Measurements from ENCODE around the gene FBXW7.

GRCh38 chr4:152290366-152290921 is 245.4 kb downstream of the FBXW7 start:
- TF ChIP-seq POLR2AphosphoS5 (IDR thresholded peaks at IDR 0.05; ENCODE audit: low read depth, low read length) (no peak), TAF1 (IDR thresholded peaks at IDR 0.05; ENCODE audit: borderline replicate concordance, insufficient read depth, low read length) (no peak), SIN3A (IDR thresholded peaks at IDR 0.05; ENCODE audit: borderline replicate concordance, insufficient read depth, low read length) (no peak)
- TF ChIP-seq, protein P1, sequence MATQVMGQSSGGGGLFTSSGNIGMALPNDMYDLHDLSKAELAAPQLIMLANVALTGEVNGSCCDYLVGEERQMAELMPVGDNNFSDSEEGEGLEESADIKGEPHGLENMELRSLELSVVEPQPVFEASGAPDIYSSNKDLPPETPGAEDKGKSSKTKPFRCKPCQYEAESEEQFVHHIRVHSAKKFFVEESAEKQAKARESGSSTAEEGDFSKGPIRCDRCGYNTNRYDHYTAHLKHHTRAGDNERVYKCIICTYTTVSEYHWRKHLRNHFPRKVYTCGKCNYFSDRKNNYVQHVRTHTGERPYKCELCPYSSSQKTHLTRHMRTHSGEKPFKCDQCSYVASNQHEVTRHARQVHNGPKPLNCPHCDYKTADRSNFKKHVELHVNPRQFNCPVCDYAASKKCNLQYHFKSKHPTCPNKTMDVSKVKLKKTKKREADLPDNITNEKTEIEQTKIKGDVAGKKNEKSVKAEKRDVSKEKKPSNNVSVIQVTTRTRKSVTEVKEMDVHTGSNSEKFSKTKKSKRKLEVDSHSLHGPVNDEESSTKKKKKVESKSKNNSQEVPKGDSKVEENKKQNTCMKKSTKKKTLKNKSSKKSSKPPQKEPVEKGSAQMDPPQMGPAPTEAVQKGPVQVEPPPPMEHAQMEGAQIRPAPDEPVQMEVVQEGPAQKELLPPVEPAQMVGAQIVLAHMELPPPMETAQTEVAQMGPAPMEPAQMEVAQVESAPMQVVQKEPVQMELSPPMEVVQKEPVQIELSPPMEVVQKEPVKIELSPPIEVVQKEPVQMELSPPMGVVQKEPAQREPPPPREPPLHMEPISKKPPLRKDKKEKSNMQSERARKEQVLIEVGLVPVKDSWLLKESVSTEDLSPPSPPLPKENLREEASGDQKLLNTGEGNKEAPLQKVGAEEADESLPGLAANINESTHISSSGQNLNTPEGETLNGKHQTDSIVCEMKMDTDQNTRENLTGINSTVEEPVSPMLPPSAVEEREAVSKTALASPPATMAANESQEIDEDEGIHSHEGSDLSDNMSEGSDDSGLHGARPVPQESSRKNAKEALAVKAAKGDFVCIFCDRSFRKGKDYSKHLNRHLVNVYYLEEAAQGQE (IDR thresholded peaks at IDR 0.05; ENCODE audit: insufficient read depth in 1 of 2, low read depth in 2 of 2, low read length in 2 of 2) = no peak

Measured in PFSK-1 (cell line).